ENCODE data around the gene PROSER1.

PROSER1 gene

DNA sequence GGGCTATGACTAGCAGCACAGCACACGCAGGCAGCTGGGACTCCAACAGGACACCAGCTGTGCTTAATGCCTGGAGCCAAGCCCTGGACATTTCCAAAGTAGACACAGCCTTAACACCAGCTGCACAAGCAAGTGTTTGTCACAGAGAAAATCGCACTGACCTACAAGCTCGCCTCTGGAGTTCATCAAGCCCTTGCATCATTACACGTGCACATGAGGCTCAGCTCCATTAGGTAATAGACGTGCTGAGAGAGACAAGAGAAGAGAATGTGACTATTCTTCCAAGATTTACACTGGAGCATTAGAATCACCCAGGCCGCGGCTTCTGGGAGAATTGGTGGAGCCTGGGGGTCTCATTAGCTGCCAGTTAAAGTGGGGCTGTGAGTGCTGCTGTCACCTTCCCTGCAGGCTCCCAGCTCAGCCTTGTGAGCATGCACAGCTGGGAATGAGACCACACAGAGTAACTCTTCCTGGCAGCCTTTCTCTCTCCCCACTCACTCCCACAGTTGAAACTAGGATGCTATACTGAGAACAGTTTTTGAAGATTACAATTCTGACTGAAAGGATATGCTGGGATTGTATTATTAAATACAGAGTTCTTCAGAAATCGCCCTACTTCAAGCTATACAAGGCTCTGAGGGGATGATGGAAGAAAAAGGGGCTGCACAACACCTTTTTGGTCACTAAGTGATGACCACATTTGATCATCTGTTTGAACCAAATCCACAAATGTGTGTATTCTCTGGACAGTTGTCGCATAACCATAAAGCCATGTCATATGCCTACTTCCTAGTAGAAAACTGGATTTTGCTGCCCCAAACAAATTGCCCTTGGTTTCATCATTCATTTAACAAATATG, 57.8 kb downstream of the PROSER1 start:
- TF ChIP-seq, protein P1, sequence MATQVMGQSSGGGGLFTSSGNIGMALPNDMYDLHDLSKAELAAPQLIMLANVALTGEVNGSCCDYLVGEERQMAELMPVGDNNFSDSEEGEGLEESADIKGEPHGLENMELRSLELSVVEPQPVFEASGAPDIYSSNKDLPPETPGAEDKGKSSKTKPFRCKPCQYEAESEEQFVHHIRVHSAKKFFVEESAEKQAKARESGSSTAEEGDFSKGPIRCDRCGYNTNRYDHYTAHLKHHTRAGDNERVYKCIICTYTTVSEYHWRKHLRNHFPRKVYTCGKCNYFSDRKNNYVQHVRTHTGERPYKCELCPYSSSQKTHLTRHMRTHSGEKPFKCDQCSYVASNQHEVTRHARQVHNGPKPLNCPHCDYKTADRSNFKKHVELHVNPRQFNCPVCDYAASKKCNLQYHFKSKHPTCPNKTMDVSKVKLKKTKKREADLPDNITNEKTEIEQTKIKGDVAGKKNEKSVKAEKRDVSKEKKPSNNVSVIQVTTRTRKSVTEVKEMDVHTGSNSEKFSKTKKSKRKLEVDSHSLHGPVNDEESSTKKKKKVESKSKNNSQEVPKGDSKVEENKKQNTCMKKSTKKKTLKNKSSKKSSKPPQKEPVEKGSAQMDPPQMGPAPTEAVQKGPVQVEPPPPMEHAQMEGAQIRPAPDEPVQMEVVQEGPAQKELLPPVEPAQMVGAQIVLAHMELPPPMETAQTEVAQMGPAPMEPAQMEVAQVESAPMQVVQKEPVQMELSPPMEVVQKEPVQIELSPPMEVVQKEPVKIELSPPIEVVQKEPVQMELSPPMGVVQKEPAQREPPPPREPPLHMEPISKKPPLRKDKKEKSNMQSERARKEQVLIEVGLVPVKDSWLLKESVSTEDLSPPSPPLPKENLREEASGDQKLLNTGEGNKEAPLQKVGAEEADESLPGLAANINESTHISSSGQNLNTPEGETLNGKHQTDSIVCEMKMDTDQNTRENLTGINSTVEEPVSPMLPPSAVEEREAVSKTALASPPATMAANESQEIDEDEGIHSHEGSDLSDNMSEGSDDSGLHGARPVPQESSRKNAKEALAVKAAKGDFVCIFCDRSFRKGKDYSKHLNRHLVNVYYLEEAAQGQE (IDR thresholded peaks at IDR 0.05; ENCODE audit: insufficient read depth in 1 of 2, low read depth in 2 of 2, low read length in 2 of 2), result no peak
- TF ChIP-seq SIN3A (IDR thresholded peaks at IDR 0.05; ENCODE audit: borderline replicate concordance, insufficient read depth, low read length) (no peak), POLR2AphosphoS5 (IDR thresholded peaks at IDR 0.05; ENCODE audit: low read depth, low read length) (no peak), TAF1 (IDR thresholded peaks at IDR 0.05; ENCODE audit: borderline replicate concordance, insufficient read depth, low read length) (no peak), FOXP2 (optimal IDR thresholded peaks at IDR 0.05; ENCODE audit: borderline replicate concordance, extremely low read depth, extremely low read length, insufficient read depth) (no peak)

DNA sequence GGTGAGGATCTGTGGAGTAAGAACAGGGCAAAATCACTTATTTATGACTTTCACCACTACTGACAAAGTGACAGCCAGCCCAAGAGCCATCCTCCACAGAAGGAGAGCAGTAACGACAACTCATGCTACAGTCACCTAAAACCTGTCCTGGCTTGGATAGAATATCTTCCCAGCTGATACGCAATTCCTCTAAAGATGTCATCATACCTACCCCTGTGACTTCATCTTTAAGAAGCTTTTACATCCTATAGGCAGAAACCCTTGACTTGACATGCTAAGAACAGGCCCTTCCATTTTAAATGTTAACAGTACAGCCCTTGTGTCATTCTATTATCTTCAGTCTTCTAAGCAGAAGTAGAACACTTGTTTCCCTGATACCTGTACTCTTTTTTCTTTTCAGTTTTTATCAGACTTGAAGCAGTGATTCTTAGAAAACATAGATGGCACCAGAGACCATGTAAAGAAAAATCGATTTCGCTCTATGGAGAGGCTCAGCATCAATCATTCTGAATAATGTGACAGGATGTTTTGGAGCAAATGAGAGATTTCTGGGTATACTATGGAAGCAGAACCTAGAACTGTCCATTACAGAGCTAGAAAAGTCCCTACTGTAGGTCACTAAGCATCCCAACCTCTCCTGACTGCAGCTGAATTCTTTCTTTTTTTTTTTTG, 67.4 kb downstream of the PROSER1 start:
- TF ChIP-seq TAF1 (IDR thresholded peaks at IDR 0.05; ENCODE audit: borderline replicate concordance, insufficient read depth, low read length), result no peak
- TF ChIP-seq, protein P1 (IDR thresholded peaks at IDR 0.05; ENCODE audit: insufficient read depth in 1 of 2, low read depth in 2 of 2, low read length in 2 of 2), result no peak

DNA sequence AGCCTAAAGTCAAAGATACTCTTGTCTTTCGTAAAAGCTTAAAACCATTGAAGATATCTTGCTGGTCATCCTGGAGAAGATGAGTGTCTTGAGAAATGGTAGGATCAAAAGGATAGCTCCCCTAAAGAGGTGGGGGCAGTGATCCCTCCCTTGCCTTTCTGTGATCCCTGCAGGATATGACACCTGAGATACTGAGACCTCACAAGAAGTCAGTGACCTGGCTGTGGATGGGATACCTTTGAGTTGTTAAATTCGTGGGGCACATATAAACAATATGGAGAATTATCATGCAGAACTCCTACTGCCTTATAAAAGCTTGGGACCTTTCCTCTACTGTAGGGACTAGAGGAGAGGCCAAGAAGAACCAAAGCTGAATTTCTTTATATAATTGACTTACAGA, 68.7 kb downstream of the PROSER1 start:
- no peak for TF ChIP-seq SIN3A (IDR thresholded peaks at IDR 0.05; ENCODE audit: borderline replicate concordance, insufficient read depth, low read length)
- no peak for TF ChIP-seq FOXP2 (optimal IDR thresholded peaks at IDR 0.05; ENCODE audit: borderline replicate concordance, extremely low read depth, extremely low read length, insufficient read depth)
- TF ChIP-seq POLR2AphosphoS5 (IDR thresholded peaks at IDR 0.05; ENCODE audit: low read depth, low read length), result no peak
- TF ChIP-seq, protein P1 (IDR thresholded peaks at IDR 0.05; ENCODE audit: insufficient read depth in 1 of 2, low read depth in 2 of 2, low read length in 2 of 2), result no peak
- TF ChIP-seq TAF1 (IDR thresholded peaks at IDR 0.05; ENCODE audit: borderline replicate concordance, insufficient read depth, low read length), result no peak

DNA sequence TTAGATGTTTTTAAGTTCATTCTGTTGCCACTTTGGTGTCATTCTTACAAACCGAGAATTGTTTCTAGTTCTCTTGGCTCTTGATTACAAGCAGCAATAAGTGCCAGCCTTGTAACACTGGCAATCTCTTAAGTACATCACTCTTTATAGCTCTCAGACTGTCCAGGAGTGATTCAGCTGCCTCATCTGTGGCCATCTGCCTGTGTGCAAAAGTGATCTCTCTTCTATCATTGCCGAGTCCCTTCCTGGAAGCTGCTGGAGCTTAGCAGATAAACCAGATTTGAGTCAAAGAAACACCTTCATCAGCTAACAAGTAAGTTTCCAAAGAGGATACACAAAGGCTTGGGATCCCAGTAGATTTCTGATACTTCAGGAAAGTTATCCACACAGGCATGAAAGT, 70.4 kb downstream of the PROSER1 start:
- TF ChIP-seq, protein P1 (IDR thresholded peaks at IDR 0.05; ENCODE audit: insufficient read depth in 1 of 2, low read depth in 2 of 2, low read length in 2 of 2), result no peak
- TF ChIP-seq SIN3A (IDR thresholded peaks at IDR 0.05; ENCODE audit: borderline replicate concordance, insufficient read depth, low read length), result no peak
- TF ChIP-seq TAF1 (IDR thresholded peaks at IDR 0.05; ENCODE audit: borderline replicate concordance, insufficient read depth, low read length), result no peak
- no peak for TF ChIP-seq FOXP2 (optimal IDR thresholded peaks at IDR 0.05; ENCODE audit: borderline replicate concordance, extremely low read depth, extremely low read length, insufficient read depth)
- TF ChIP-seq POLR2AphosphoS5 (IDR thresholded peaks at IDR 0.05; ENCODE audit: low read depth, low read length), result no peak
